D721Med (cell line): Measurements from ENCODE around the gene MTHFD1.

ENCODE experiments used
- DNase-seq: peaks from one replicate; pipeline ENCODE4 v3.0.0; 2011; ENCODE audit warnings: low spot score; ENCODE audit not compliant: insufficient read length
- FAIRE-seq: peaks from 2 replicates; lab custom pipeline; 2011; peaks lifted over from hg19 to GRCh38; lab: Jason Lieb, UNC
- TF ChIP-seq, protein P1 (sequence below): IDR thresholded peaks from 2 replicates; pipeline ENCODE4 v1.5.1; 2012; ENCODE audit warnings: mild to moderate bottlenecking, control low read depth; ENCODE audit not compliant: insufficient read depth; ENCODE audit errors: missing control alignments

The MTHFD1 gene

DNA sequence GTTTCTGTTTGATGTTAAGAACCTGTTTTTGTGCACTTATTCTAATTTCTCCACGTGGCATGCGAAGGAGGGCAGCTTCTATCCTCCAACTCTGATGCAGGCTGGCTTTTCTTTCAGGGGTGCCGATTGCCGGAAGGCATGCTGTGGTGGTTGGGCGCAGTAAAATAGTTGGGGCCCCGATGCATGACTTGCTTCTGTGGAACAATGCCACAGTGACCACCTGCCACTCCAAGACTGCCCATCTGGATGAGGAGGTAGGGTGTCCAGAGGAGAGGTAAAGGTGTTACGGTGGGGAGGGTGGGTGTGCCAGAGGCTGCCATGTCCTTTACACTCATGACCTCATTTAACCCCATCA lies 29.6 kb downstream of the MTHFD1 start:
- FAIRE-seq, result no peak
- TF ChIP-seq, protein P1, sequence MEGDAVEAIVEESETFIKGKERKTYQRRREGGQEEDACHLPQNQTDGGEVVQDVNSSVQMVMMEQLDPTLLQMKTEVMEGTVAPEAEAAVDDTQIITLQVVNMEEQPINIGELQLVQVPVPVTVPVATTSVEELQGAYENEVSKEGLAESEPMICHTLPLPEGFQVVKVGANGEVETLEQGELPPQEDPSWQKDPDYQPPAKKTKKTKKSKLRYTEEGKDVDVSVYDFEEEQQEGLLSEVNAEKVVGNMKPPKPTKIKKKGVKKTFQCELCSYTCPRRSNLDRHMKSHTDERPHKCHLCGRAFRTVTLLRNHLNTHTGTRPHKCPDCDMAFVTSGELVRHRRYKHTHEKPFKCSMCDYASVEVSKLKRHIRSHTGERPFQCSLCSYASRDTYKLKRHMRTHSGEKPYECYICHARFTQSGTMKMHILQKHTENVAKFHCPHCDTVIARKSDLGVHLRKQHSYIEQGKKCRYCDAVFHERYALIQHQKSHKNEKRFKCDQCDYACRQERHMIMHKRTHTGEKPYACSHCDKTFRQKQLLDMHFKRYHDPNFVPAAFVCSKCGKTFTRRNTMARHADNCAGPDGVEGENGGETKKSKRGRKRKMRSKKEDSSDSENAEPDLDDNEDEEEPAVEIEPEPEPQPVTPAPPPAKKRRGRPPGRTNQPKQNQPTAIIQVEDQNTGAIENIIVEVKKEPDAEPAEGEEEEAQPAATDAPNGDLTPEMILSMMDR, result no peak
- no peak for DNase-seq

DNA sequence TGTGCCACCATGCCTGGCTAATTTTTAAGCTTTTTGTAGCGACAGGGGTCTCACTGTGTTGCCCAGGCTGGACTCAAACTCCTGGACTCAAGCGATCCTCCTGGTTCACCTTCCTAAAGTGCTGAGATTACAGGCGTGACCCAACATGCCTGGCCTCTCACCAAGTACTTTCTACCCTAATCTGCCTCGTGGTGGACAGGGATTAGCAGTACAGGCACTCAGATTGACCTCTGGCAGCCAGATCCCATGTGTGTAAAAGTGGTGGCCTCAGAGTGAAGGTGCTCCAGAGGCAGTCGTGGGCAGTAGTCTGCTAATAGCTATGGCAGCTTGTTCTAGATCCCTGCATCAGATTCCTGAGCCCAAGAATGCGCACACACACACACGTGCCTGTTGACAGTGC lies 30.9 kb downstream of the MTHFD1 start:
- FAIRE-seq (no peak), DNase-seq (no peak)
- TF ChIP-seq, protein P1, result no peak

DNA sequence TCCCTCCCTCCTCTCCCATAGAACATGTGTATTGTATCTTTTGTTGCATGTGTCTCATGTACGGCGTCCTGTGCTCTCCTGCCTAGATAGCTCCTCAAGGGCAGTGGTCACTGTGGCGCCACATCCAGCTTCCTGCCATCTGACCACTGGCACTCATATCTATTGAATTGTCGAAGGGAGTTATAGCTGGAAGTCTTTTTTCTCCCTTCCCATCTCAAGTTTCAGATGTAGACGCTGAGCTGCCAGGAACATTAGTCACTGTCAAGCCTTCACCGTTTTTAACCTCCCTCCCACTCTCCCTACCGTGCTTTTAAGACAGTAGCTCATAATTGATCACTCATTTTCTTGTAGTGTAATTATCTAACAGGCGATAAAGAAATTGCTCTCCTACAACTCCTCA lies 33.0 kb downstream of the MTHFD1 start:
- TF ChIP-seq, protein P1, result no peak
- FAIRE-seq, result no peak
- DNase-seq, result no peak

DNA sequence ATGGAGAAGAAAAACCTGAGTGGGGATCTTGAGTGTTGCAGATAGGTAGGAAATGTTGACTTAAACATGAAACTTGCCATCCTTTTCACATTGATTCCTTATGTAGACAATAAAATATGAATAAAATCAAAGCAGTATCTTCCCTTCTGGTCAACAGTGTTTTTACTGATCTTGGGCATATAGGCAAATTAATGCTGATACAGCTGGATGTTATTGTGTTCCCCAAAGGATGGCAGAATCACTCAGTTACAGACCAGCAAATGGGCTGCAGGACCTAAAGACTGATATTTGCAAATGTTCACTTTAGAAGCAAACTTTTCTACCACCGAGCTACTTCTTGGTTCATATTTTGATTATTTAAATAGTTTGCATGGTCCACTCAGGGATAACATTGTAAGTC lies 33.9 kb downstream of the MTHFD1 start:
- FAIRE-seq (no peak), DNase-seq (no peak)
- TF ChIP-seq, protein P1, result no peak

DNA sequence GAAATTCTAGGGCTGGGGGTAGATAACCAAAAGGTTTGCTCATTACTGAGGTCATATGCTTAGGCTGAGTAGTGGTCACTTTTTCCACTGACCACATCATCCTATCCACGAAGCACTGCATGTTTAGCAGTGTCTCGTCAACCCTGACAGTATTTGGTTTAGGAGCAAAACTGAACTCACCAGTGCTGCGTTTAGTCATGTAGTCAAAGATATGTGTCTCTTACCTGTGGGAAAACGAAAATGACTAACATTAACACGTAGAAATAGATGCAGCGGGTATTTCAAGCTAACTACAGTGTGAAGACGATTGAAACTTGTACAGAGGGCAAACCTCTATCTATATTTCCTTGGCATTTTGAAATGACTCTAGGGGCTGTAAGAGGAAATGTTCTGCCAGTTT lies 34.6 kb downstream of the MTHFD1 start:
- TF ChIP-seq, protein P1, result no peak
- no peak for FAIRE-seq
- DNase-seq, result no peak

DNA sequence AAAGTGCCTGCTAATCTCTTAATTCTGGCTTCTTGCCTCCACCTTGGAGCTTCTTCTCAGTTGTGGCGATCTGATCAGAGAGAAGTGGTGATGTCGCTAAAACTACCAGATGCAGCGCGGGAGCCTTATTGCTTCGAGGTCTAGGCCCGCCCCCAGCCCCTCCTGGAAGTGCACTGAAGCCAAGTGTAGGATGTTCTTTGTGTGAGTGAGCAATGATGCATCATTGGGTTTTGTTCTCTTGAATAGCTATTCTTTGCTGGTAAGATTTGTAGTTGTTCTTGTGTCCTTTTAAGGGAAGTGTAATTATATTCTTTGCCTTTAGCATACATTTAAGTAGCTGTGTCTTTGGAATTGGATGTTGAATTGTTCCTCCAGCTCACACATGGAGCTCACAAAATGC lies 35.8 kb downstream of the MTHFD1 start:
- TF ChIP-seq, protein P1, result no peak
- DNase-seq (no peak), FAIRE-seq (no peak)

DNA sequence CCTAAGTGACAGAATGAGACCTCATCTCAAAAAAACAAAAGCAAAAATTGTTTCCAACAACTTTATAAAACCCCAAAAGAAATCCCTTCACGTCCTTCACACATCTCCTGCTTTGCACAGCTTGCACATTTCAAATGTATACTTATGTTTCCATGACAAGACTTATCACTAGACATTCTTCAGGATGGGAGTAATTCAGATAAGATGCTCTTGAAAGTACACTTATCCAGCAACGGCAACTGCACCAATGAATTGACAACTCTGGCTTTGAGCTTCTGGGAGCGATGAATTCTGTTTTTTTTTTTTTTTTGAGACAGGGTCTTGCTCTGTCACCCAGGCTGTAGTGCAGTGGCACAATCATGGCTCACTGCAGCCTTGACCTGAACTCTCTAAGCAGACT lies 46.4 kb downstream of the MTHFD1 start:
- TF ChIP-seq, protein P1, result no peak
- no peak for DNase-seq
- FAIRE-seq, result no peak
